IMR-90 (cell line): ENCODE results near the gene CCDC122. TPM values are rescaled to one million over a fixed set of nuclear protein-coding genes. Genes with fewer than 3 reads are reported as not detected.

Experiments used
- ATAC-seq: fragments of 200-7000 bp; cut with Tn5 transposase; 2 replicates; pipeline ENCODE4 v1.9.1; 2020; ENCODE audit warnings: low read depth, mild to moderate bottlenecking, moderate library complexity
- BruUV-seq: library from RNA; stranded (reverse); fragments of 400-500 nt; replicated peaks from 2 replicates; lab custom pipeline; 2021; lab: Mats Ljungman, UMichigan
- CTCF ChIA-PET: fragments of 300-600 bp; formaldehyde crosslinking; extraction: SDS; loops from one replicate; lab custom pipeline; 2021; ENCODE audit warnings: antibody characterized with exemption; lab: Yijun Ruan, JAX
- POLR2A ChIA-PET: fragments of 300-600 bp; sonication (Branson Sonifier 250); formaldehyde crosslinking; loops from one replicate; lab custom pipeline; 2022; ENCODE audit warnings: antibody characterized with exemption; ENCODE audit not compliant: unreplicated experiment; lab: Charles Lee
- DNase-seq: peaks from one replicate; pipeline ENCODE4 v3.0.0; 2013
- H2AFZ ChIP-seq: replicated peaks from 2 replicates; pipeline ENCODE3; 2013; ENCODE audit warnings: low read length, mild to moderate bottlenecking; ENCODE audit not compliant: poor library complexity
- H2AK5ac ChIP-seq: 2 replicates; pipeline ENCODE4 v1.6.1; 2013; ENCODE audit warnings: low read depth, low read length, inconsistent platforms
- H2AK9ac ChIP-seq: replicated peaks from 2 replicates; pipeline ENCODE3; 2013; ENCODE audit warnings: mild to moderate bottlenecking, low read depth, low read length, moderate library complexity; ENCODE audit not compliant: poor library complexity
- H2BK120ac ChIP-seq: 2 replicates; pipeline ENCODE4 v1.6.1; 2013; ENCODE audit warnings: low read depth, low read length, inconsistent platforms
- H2BK15ac ChIP-seq: 3 replicates; pipeline ENCODE4 v1.6.1; 2013; ENCODE audit warnings: low read depth, low read length, inconsistent platforms
- H2BK20ac ChIP-seq: 2 replicates; pipeline ENCODE4 v1.6.1; 2013; ENCODE audit warnings: low read depth, mild to moderate bottlenecking, inconsistent platforms, low read length, moderate library complexity
- H2BK5ac ChIP-seq: 2 replicates; pipeline ENCODE4 v1.6.1; 2013; ENCODE audit warnings: mild to moderate bottlenecking, low read depth, low read length, inconsistent platforms; ENCODE audit not compliant: poor library complexity, severe bottlenecking
- H3K14ac ChIP-seq: replicated peaks from 2 replicates; pipeline ENCODE4 v1.6.1; 2013; ENCODE audit warnings: low read depth, low read length, inconsistent platforms
- H3K18ac ChIP-seq: 2 replicates; pipeline ENCODE4 v1.6.1; 2013; ENCODE audit warnings: low read depth, low read length, control low read depth
- H3K23ac ChIP-seq: 2 replicates; pipeline ENCODE4 v1.6.1; 2013; ENCODE audit warnings: low read depth, low read length, inconsistent platforms
- H3K27ac ChIP-seq: 2 replicates; pipeline ENCODE4 v1.5.1; 2013; ENCODE audit warnings: mild to moderate bottlenecking, control low read depth, low read length; ENCODE audit not compliant: insufficient read depth
- H3K27me3 ChIP-seq: 2 replicates; pipeline ENCODE4 v1.6.1; 2013; ENCODE audit warnings: low read length; ENCODE audit not compliant: control insufficient read depth, insufficient read depth
- H3K36me3 ChIP-seq: 2 replicates; pipeline ENCODE4 v1.6.1; 2013; ENCODE audit warnings: low read length, mixed read lengths; ENCODE audit not compliant: control insufficient read depth, insufficient read depth
- H3K4ac ChIP-seq: 2 replicates; pipeline ENCODE4 v1.6.1; 2013; ENCODE audit warnings: low read depth, low read length, inconsistent platforms
- H3K4me1 ChIP-seq: 2 replicates; pipeline ENCODE4 v1.6.1; 2013; ENCODE audit warnings: low read length, mixed read lengths; ENCODE audit not compliant: control insufficient read depth, insufficient read depth
- H3K4me2 ChIP-seq: 2 replicates; pipeline ENCODE4 v1.6.1; 2013; ENCODE audit warnings: low read depth, mild to moderate bottlenecking, control low read depth, low read length, moderate library complexity
- H3K4me3 ChIP-seq: 2 replicates; pipeline ENCODE4 v1.5.1; 2013; ENCODE audit warnings: low read depth, mild to moderate bottlenecking, control low read depth, low read length, moderate library complexity; ENCODE audit not compliant: insufficient read depth
- H3K56ac ChIP-seq: 2 replicates; pipeline ENCODE4 v1.6.1; 2013; ENCODE audit warnings: low read length, inconsistent platforms; ENCODE audit not compliant: insufficient read depth; ENCODE audit errors: extremely low read depth
- H3K79me1 ChIP-seq, 2 experiments: 2 replicates each; pipeline ENCODE4 v1.6.1; 2013; ENCODE audit warnings: low read length in 2 of 2, inconsistent platforms in 1 of 2, low read depth in 1 of 2
- H3K9ac ChIP-seq: 2 replicates; pipeline ENCODE4 v1.6.1; 2013; ENCODE audit warnings: low read depth, low read length, control low read depth
- H3K9me1 ChIP-seq: 2 replicates; pipeline ENCODE4 v1.6.1; 2013; ENCODE audit warnings: low read length, inconsistent platforms; ENCODE audit not compliant: insufficient read depth
- H3K9me3 ChIP-seq: 2 replicates; pipeline ENCODE4 v1.6.1; 2013; ENCODE audit warnings: low read length; ENCODE audit not compliant: control insufficient read depth, insufficient read depth
- H4K20me1 ChIP-seq: 2 replicates; pipeline ENCODE4 v1.6.1; 2013; ENCODE audit warnings: low read length, inconsistent platforms; ENCODE audit not compliant: insufficient read depth
- H4K5ac ChIP-seq: 2 replicates; pipeline ENCODE4 v1.6.1; 2013; ENCODE audit warnings: mild to moderate bottlenecking, low read depth, low read length, control low read depth
- H4K8ac ChIP-seq, 2 experiments: 2 replicates each; pipeline ENCODE4 v1.6.1; 2013; ENCODE audit warnings: low read depth in 2 of 2, low read length in 2 of 2, control low read depth in 1 of 2, inconsistent platforms in 1 of 2
- H4K91ac ChIP-seq: 2 replicates; pipeline ENCODE4 v1.6.1; 2013; ENCODE audit warnings: low read depth, low read length, inconsistent platforms; ENCODE audit not compliant: insufficient read depth
- RCOR1 ChIP-seq: IDR thresholded peaks from 2 replicates; pipeline ENCODE4 v1.6.1; 2012; ENCODE audit warnings: mild to moderate bottlenecking, low read length, improper control_type of control experiment; ENCODE audit not compliant: insufficient replicate concordance
- WGBS, 2 experiments: methylation state at CpG; one replicate each; pipeline versions ENCODE4 v1.1.5 to v1.1.7; 2013; ENCODE audit warnings: missing lambda C conversion rate in 2 of 2; ENCODE audit not compliant: insufficient read length in 1 of 2; ENCODE audit errors: extremely low coverage in 2 of 2; 5-methylcytosine and 5-hydroxymethylcytosine counted together
- dilution Hi-C: fragments of 300-500 bp; cut with HindIII; formaldehyde crosslinking; loops from one replicate; pipeline ENCODE4 v1.14.3; 2018; ENCODE audit warnings: low sequenced_read_pairs; ENCODE audit not compliant: unreplicated experiment
- in situ Hi-C: fragments of 300-500 bp; cut with MboI; formaldehyde crosslinking; loops from 3 replicates; pipeline ENCODE4 v1.14.3; 2019; ENCODE audit warnings: low sequenced_read_pairs, inconsistent platforms, mixed read lengths
- intact Hi-C: fragments of 100-400 bp; cut with micrococcal nuclease; formaldehyde crosslinking; loops from 2 replicates; pipeline ENCODE4 v1.10.0; 2022
- polyA plus RNA-seq, 3 experiments: library from polyadenylated mRNA; depleted of rRNA; stranded (reverse); fragments of >200 nt; gene quantifications; 2 replicates each; pipeline ENCODE4 v1.2.3, GENCODE V29; 2012; ENCODE audit warnings: low replicate concordance in 1 of 3
- total RNA-seq: library from RNA; depleted of rRNA; stranded (reverse); fragments of >200 nt; gene quantifications from 2 replicates; pipeline ENCODE4 v1.2.3, GENCODE V29; 2012

CCDC122 gene
- total and polyA plus RNA-seq, 2 of the 4 experiments (the other 2 are of a cell fraction), result 0.70 to 0.72 TPM

DNA sequence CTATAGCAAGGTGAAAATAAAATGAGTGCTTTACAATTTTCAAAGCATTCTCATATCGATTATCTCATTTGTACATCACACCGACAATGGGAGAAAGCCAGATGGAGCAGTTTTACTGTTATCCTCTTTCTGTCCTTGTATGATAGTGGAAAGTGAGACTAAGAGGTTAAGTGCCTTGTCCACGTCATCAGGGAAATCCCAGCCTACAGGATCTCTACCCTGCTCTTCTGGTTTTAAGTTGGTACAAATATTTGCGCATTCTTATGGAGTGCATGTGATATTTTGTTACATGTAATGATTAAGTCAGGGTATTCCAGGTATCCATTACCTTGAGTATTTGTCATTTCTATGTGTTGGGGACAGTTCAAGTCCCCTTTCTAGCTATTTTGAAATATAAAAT, 80.3 kb downstream of the CCDC122 start:
- Histone ChIP-seq H2BK20ac (no peak overlapping the region), H2BK120ac (no peak overlapping the region), H3K14ac (no peak overlapping the region), H4K91ac (no peak overlapping the region), H3K36me3 (no peaks in the 10 kb centered on the region), H3K56ac (no peak overlapping the region), H3K18ac (no peak overlapping the region), H3K4ac (no peak overlapping the region), H2AFZ (no peak overlapping the region), H3K23ac (no peak overlapping the region), H3K4me2 (no peak overlapping the region), H4K20me1 (no peaks in the 10 kb centered on the region), H3K9me3 (no peaks in the 10 kb centered on the region), H4K8ac (no peak overlapping the region), H3K9ac (no peak overlapping the region), H3K79me1 (no peaks in the 10 kb centered on the region), H4K5ac (no peak overlapping the region), H3K27ac (no peak overlapping the region), H2AK9ac (no peak overlapping the region), H3K9me1 (no peaks in the 10 kb centered on the region), H3K27me3 (peaks cover 2% of the 10 kb centered on the region; the same call in 1 of the 2 replicates), H3K4me1 (no peaks in the 10 kb centered on the region), H3K4me3 (no peak overlapping the region), H2AK5ac (no peak overlapping the region), H2BK5ac (no peak overlapping the region), H2BK15ac (no peak overlapping the region)
- CTCF ChIA-PET, result no interaction called here
- no peak for TF ChIP-seq RCOR1
- WGBS, 2 experiments, result no CpG with 5 or more reads among the region's 4 CpGs
- in situ Hi-C loops (loop anchor here (10.0 to 25.0 kb wide), 3 partner anchors 494 to 1212 kb away; no protein-coding TSS in a partner anchor), dilution Hi-C loops (no loop called here), intact Hi-C loops (no loop called here)
- ATAC-seq, result no peak
- POLR2A ChIA-PET, result no interaction called here
- no TSS peak for BruUV-seq
- peak; percentile 7 for DNase-seq
